ENCODE data around the gene RTRAF.

RTRAF gene

GRCh38 chr14:52021957-52022600 lies 32.7 kb downstream of the RTRAF start:
- no peak for DNase-seq

DNA sequence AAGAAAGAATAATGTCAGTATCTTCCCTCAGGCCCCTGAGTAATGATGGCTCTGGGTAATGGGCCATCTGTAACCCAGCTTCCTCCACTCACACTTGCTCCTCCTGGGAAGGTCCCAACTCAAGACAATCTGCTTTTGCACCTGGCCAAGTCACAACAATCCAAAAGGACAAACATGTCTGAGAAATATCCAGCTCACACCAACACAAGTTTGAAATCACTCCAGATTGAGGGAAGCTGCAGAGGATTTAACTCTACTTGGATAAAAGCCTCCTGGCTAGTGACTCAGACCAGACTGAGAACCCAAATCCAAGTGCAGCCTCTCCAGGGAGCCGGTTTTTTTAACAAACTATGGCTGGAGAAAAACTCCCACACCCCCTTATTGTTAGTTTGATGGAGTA lies 34.2 kb downstream of the RTRAF start:
- no peak for DNase-seq

GRCh38 chr14:52025310-52025709 lies 36.0 kb downstream of the RTRAF start:
- DNase-seq, result no peak

- DNase-seq, result no peak
Measured at GRCh38 chr14:52026017-52026660, 36.8 kb downstream of the RTRAF start.

DNA sequence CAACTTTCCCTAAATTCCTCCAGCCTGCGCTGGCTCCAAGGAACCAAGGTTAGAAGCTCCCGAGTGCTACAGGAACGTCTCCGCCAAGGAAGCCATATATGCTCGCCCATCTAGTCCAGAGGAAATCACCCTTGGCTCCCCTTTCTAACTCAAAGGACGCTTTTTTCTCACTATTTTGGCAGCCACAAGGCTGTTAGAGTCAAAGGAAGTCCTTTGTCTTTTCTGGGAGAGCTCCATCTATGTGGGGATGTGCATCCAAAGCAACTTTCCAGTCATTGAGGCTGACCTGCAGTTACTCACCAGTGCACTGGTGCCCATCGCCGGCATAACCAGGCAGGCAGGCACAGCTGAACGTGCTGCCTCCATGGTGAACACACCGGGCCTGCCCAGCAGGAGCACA lies 37.6 kb downstream of the RTRAF start:
- DNase-seq, result no peak

- DNase-seq, result no peak
Measured at GRCh38 chr14:52029881-52030280, 40.5 kb downstream of the RTRAF start.

DNA sequence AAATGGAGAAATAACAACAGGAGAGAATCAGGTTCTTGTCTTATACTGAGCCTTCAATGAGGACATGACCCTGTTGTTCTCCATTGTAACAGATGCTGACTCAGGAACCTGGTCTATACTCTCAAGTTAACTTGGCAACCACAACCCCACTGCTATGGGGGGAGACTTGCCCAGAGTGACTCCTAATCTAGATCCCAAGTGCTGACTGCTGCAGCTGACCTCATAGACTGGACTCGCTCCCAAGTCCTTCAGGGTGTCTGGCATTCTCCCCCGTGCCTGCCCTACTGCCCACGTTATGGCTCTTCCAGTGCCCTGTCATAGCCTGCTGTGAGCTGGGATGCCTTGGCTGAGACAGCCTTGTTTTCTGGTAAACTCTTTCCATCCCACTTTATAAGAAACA lies 42.4 kb downstream of the RTRAF start:
- DNase-seq, result no peak

DNA sequence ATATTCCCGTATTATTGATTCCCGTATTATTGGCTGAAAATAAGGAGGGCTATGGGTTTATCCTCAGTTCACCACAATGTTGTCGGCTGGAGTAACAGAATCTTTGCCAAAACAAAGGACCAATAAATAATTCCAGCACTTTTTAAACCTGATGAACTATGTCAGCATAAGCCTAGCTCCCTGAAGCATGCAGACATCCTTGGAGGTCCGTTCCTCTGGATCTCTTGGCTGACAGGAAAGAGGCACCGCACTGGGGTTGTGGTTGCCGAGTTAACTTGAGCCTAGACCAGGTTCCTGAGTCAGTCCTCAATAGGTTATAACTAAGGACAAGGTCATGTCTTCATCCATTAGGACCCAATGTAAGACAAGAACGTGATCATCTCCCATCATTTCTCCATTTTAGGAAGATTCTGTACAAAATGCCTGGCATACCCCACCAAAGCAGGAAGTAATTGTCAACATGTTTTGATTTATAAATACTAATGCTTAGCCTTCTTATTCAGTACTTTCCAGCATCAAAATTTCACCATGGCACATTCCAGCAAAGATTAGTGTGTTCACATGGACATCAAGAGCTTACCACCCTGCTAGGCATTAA lies 43.0 kb downstream of the RTRAF start:
- no peak for DNase-seq

GRCh38 chr14:52033101-52033642 lies 43.8 kb downstream of the RTRAF start:
- DNase-seq, result no peak

DNA sequence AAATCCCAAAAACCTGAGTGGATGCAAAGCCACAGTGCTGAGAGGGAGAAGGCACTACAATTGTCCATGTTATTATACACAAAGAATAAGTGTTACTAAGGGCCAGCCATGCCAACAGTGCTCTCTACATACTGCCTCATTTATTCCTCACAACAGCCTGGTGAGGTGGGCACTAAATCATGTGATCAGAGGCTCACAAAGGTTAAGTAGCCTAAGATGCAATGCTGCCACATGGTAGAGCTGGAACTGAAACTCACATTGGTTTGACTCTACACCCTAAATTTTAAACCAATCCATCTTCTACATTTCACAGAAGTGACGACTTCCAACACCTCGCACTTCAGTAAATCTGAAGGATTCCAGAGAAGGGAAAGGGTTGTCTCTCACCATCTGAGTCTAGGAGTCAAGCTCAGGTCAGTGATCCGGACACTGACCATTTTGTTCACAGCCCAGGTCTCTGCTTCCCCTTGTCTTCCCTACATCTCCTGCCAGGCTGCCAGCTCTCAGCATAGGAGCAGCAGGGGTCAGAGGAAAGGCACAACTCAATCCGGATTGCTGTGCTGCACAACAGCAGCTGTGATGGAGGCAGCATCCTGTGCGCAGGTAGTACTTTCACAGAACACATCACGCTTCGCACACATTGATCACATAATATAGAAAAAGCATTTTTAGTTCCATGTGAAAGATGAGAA lies 49.9 kb downstream of the RTRAF start:
- no peak for DNase-seq

- DNase-seq, result no peak
Measured at GRCh38 chr14:52040598-52040997, 51.3 kb downstream of the RTRAF start.

GRCh38 chr14:52042371-52043289 lies 53.3 kb downstream of the RTRAF start:
- no peak for DNase-seq

DNA sequence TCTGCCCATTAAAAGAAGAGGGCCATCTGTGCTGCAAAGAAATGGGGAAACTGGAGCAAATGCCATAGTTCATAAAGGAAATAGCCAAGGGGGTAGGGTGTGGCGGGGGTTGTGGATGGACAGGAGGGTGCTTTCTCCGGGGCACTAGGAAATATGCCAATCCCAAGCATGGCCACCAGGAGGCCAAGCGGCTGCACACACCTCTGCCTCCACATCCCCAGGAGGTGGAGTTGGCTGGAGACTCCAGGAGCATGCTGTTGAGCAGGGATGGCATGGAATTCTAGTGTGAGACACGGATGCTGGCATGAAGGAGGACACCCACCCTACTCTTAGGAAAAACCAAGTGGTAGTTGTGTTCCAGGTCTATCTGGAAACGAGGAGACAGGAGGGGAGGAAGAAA lies 54.3 kb downstream of the RTRAF start:
- no peak for DNase-seq

DNA sequence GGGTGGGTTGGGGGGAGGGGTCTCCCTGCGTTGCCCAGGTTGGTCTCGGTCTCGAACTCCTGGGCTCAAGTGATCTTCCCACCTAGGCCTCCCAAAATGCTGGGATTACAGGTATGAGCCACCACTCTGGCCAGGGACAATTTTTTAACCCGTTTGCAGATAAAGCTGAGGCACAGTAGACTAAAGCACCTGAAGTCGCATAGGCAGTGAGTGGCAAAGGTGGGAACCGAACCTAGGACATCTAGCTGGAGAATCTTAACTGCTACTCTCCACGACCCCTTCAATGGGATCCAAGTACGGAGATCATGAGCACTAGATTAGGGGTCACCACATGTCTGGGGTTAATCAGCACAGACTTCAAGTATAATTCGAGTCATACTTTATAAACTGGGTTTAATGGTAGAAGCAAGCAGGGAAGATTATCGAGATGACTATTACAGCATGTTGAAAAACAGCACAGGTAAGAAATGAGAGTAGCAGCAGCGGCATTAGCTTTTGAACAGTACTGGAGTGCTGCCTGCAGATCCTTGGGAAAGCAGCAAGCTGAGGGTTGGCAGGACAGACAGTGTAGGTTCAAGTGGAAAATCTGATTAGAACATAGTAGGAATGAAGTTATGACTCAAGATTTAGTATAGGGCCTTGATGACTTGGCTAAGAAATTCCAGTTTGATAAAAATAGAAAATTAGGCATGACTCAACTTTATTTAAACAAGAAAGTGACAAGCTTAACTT lies 55.6 kb downstream of the RTRAF start:
- no peak for DNase-seq

DNA sequence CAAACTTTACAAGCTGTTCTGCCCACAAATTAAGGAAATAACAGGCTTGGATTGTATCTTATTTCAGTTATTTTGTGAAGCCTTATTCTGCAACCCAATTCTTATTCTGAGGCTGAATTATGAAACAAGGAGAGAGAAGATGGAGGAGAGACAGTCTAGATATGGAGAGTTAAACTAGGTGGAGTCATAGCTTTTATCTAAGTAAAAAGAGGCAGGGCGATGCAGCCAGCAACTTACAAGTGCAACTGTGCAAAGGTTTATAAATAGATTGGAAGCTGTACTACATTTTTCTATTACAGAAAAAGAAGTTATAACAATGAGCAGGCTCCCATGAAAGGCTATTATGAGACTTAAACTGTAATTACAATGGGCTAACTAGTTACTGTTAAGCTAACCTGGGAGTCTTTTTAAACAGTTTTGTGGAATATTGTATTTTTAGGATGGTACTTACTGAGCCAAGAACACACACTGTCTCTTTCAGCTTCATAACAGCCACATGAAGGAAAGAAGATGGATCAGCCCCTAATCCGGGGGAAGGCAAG lies 57.1 kb downstream of the RTRAF start:
- no peak for DNase-seq

DNA sequence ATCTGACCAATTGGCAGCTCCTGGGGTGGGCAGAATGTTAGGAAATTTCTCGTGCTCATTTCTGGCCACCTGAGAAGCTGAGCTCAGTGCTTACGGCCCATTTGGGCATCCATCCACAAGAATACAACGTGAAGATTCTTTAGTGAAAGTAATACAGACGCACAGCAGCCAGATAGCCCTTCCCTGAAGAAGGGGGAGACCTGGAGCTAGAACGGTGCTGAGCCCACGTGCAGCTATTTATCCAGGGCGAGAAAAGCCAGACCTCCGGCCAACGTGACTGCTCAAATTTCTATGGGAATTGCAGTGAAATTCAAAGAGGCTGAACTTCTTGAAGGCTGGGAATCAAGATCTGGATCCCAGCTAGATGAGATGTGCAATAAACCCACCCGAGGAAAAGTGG lies 58.8 kb downstream of the RTRAF start:
- no peak for DNase-seq

- no peak for DNase-seq
Measured at GRCh38 chr14:52048641-52049204, 59.4 kb downstream of the RTRAF start.

DNA sequence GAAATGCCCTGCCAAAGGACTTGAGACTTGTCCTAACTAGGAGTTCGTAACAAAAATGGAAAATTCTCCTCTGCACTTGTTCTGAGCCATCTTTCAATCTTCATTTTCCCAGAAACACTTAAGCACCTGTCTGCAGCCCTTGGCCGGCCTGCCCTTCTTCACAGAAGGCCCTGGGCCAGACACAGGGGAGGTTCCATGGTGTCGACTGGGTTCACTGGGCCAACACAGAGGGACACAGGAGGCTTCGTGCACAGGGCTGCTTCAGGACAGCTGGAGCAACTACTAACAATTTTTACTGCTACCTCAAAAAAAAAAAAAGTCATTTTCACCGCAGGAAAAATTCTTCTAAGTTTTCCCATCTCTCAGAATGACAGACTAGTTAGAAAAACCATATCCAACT lies 59.9 kb downstream of the RTRAF start:
- no peak for DNase-seq

DNA sequence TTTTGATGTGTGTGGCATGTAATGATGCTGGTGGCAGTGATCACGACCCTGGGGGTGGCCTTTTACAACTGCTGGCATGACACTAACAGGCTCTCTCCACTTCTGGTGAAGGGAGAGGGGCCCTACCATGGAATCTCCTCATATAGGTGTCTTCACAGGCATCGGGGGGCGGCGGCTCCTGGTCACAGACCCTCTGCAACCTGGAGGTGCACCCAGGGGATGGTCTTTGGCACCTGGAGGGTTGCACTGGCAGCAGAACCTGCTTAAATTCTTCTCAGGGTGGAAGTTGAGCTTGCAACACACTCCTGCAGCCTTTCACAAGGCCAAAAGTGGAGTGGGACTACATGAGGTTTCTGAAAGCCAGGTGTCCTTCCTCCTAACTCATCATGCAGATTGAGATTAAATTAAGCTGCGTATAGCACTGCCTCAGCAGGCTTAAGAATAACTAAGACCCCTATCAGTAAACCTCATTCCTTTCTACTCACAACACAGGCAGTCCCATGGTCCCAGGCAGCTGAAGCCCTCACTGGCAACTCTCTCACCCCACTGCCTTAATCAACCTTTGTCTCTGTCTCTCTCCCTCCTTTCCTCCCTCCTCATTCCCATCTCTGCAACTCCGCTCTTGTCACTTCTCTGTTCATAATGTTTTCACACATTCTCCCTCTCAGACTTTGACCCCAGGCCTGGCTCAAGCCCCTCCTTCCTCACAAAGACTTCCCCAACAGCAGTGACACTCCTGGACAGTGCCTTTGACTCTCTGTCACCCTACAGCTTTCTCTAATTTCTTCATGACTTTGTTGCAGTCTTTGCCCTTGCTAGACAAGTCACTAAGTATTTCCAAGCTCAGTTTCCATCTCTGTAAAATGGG lies 60.6 kb downstream of the RTRAF start:
- DNase-seq, result no peak

- no peak for DNase-seq
Measured at GRCh38 chr14:52051251-52051650, 61.9 kb downstream of the RTRAF start.
